H1 (cell line): ENCODE results near the gene CDK10. TPM values are rescaled to one million over a fixed set of nuclear protein-coding genes. Genes with fewer than 3 reads are reported as not detected.

Source experiments
- ATF2 ChIP-seq: IDR thresholded peaks from 2 replicates; pipeline ENCODE4 v1.6.1; 2012; ENCODE audit warnings: low read length, inconsistent platforms
- SP4 ChIP-seq: IDR thresholded peaks from 2 replicates; pipeline ENCODE4 v1.6.1; 2012; ENCODE audit warnings: low read length, inconsistent platforms
- polyA plus RNA-seq, 7 experiments: library from polyadenylated mRNA; depleted of rRNA in 3 of 7; stranded (reverse) in 5 of 7; unstranded in 2 of 7; fragments of >200 nt in 5 of 7; fragments of 200-250 nt in 2 of 7; gene quantifications; 1 replicate in 5 of 7; 2 replicates in 1 of 7; 4 replicates in 1 of 7; pipeline versions ENCODE4 v1.2.1 to v1.2.3, GENCODE V29; 2011 to 2013; ENCODE audit warnings: missing spikeins in 2 of 7, mixed read lengths in 2 of 7
- total RNA-seq: library from RNA; stranded (reverse); fragmentation: NEBNext Ultra II Directional; extraction: Animal tissue kit (Norgen Biotek cat#: 25700); gene quantifications from 2 replicates; pipeline ENCODE4 v1.2.1, GENCODE V29; 2021

Gene CDK10
- total and polyA plus RNA-seq, 2 of the 8 experiments (the other 6 are each of a cell fraction or from before 2014, with no cell fraction given): 49.5 to 83.9 TPM

- TF ChIP-seq SP4 (no peak), ATF2 (no peak)
- TF ChIP-seq, all 59 proteins: peak for 0
Observed at GRCh38 chr16:89708481-89708931, 22.0 kb downstream of the CDK10 start (continued).
